NCI-H2227 (cell line): ENCODE results near the gene LDB1.
A peak's percentile ranks its signal among the peaks of the same experiment; 100 is the strongest.

Experiments used
- DNase-seq: peaks from one replicate; lab custom pipeline; 2025; ENCODE audit not compliant: unreplicated experiment; lab: John Stamatoyannopoulos, UW

Gene LDB1, protein sequence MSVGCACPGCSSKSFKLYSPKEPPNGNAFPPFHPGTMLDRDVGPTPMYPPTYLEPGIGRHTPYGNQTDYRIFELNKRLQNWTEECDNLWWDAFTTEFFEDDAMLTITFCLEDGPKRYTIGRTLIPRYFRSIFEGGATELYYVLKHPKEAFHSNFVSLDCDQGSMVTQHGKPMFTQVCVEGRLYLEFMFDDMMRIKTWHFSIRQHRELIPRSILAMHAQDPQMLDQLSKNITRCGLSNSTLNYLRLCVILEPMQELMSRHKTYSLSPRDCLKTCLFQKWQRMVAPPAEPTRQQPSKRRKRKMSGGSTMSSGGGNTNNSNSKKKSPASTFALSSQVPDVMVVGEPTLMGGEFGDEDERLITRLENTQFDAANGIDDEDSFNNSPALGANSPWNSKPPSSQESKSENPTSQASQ

GRCh38 chr10:102120142-102120990, at the start of gene LDB1:
LDB1 (minus strand) TSS chr10:102120368; CDS start chr10:102120110, 258 bp downstream.
- DNase-seq = peak; percentile 86

DNA sequence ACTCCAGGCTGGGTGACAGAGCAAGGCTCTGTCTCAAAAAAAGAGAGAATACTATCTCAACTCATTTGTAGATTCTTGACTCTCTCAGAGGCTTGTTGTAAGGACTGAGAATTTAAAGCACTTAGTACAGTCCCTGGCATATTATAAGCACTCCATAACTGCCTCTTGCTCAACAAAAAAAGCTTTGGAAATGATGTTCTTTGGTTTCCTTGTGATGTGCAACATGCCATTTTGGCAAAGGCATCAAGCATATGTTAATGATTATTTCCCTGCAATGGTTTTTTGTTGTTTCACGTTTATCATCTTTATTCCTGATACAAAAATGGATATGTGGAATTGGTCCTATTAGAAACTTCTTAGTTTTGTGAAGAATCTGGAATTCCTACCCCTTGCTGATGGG, 47.7 kb upstream of the LDB1 start:
- no peak for DNase-seq

DNA sequence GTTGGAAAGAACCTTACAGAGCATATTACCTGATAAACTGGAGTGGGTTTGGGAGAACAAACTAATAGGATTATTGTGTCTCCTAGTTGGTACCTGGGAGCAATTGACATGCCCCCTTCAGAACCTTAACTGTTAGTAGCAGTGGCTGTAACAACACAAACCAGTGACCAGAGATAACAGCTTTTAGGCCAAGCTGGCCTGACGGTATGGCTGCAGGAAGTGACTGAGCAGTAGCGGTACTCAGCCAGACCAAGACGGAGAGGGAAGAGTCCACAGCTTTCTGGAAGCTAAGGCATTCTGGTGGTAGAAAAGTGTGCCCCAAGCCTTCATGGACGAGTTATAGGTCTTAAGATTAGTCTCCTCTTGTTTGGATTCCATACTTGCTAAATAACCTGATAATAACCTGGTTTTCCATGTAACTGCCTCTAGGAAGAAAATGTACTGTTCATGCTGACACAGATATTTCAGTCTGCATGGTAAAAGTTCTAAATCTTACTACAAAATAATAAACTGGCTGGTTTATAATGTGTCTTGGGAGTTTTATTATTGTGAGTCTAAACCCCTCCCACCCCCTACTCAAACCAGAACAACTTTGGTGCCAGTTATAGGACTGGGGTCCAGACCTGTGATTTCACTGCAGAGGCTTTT, 43.3 kb upstream of the LDB1 start:
- no peak for DNase-seq

- DNase-seq = no peak
Observed at GRCh38 chr10:102159831-102160230, 39.7 kb upstream of the LDB1 start.

GRCh38 chr10:102159051-102159597, 39.0 kb upstream of the LDB1 start:
- no peak for DNase-seq

- DNase-seq = no peak
Observed at GRCh38 chr10:102157224-102157623, 37.1 kb upstream of the LDB1 start.

DNA sequence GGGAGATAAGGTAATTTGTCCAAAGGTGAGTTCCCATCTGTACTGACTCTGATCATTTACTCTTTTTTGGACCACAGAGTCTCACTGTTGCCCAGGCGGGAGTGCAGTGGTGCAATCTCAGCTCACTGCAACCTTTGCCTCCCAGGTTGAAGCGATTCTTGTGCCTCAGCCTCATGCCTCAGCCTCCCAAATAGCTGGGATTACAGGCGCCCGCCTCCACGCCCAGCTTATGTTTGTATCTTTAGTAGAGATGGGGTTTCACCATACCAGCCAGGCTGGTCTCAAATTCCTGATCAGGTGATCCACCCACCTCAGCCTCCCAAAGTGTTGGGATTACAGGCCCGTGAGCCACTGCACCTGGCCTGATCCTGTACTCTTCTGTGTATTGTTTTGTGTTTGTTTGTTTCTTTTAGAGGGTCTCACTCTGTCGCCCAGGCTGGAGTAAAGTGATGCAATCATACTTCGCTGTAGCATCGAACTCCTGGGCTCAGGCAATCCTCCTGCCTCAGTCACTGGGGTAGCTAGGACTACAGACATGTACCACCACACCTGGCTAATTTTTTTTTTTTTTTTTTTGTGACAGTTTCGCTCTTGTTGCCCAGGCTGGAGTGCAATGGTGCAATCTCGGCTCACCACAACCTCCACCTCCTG, 34.4 kb upstream of the LDB1 start:
- no peak for DNase-seq

DNA sequence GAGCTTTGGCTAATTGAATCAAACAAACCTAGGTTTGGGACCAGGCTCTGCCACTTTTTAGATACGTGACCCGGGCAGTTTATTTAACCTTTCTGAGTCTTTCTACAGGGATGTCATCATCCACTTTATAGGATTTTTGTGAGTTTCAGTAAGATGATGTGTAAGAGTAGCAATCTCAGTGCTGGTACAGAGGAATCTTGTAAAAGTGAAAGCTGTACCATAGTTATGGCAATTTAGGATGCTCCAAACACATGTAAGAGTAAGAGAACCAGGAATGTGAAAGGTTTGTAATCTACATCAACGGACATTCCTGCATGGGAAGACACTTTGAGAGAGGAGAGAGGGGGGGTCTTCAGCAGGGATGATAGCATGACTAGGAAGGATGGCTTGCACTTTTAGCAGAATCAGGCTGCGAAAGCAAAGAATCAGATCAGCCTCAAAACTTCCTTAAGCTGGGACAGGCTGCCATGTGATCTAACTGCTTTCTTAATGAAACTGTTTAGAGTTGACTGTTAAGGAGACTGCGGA, 33.0 kb upstream of the LDB1 start:
- DNase-seq = no peak

DNA sequence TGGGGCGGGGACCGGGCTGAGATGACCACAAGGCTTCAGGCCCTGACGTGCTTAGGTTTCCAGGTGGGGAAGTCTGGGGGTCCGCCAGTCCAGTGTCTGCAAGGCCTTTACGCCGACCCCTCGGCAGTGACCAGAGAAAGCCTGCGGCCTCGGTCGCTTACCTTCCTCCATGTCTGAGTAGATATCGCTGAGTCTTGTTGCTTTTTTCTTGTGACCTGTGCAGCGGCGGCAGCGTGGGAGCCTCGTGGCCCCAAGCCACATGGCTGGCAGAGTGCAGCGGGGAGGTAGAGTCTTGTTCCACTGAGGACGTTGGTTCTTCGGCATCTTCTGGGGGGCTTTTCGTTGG, 32.4 kb upstream of the LDB1 start:
- no peak for DNase-seq

DNA sequence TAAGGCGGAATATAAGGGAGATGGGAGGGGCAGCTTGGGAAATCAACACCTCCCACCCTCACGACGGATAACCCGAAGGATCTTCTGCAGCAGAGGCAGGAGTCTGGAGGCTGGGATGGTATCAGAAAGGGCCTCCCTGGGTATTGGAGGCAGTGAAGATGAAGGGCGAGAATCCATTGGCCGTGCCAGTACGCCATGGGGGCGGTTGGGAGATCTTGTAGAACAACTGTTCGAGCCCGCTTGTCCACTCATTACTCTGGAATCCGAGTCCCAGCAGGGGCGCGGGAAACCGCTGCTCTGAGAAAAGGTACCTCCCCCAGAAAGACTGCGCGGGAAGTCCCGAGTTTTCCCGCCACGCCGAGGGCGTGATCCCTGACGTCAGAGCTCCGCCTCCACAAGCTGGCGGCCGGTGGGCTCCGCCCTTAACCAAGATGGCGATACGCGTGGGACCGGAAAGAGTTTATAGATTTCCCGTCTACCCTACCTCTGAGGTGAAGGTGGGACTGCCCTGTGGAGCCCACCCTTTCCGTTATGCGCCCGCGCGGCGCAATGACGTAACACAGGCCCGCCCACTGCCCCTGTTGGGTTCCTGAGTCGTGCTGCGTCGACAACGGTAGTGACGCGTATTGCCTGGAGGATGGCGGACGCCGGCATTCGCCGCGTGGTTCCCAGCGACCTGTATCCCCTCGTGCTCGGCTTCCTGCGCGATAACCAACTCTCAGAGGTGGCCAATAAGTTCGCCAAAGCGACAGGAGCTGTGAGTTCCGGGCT, 31.8 kb upstream of the LDB1 start, which contains the start of gene NOLC1:
Gene NOLC1 (plus strand): TSS at position 616 of the 771 bp plus-strand sequence. CDS start 22 bp downstream, at position 638.
- peak; percentile 97 for DNase-seq

DNA sequence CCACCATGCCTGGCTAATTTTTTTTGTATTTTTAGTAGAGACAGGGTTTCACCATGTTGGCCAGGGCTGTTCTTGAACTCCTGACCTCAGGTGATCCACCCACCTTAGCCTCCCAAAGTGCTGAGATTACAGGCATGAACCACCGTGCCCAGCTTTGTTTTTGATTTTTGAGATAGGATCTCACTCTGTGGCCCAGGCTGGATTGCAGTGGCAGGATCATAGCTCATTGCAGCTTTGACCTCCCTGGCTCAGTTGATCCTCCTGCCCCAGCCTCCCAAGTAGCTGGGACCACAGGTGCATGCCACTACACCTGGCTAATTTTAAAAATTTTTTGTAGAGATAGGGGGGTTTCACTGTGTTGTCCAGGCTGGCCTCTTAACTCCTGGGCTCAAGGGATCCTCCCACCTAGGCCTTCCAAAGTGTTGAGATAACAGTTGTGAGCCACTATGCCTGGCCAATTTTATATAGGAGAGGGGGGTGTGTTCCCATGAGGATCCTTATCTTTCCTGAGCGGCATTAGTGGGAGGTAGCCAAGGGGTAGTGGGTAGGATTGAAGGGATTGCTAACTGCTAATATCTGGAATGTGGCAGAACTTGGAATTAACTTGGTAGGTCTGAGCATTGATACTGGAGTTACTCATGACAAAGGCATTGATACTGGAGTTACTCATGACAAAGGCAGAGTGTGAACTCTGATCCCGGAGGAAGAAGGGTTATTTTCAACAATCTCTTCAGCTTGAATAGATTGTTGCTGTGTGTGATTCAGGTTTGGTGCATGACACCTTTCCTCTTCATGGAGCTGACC, 31.0 kb upstream of the LDB1 start:
- no peak for DNase-seq

GRCh38 chr10:102148275-102148674, 28.1 kb upstream of the LDB1 start:
- no peak for DNase-seq

GRCh38 chr10:102147561-102147960, 27.4 kb upstream of the LDB1 start:
- no peak for DNase-seq

DNA sequence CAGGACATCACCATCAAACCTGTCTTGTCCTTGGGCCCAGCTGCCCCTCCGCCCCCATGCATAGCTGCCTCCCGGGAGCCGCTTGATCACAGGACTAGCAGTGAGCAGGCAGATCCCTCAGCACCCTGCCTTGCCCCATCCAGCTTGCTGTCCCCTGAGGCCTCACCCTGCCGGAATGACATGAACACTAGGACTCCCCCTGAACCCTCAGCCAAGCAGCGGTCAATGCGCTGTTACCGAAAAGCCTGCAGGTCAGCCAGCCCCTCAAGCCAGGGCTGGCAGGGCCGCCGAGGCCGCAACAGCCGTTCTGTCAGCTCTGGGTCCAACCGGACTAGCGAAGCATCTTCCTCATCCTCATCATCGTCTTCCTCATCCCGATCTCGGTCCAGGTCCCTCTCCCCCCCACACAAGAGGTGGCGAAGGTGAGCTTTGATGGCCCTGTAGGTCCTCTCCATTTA, 26.8 kb upstream of the LDB1 start:
- DNase-seq = no peak

- no peak for DNase-seq
Observed at GRCh38 chr10:102141583-102142107, 21.5 kb upstream of the LDB1 start.

- DNase-seq = no peak
Observed at GRCh38 chr10:102140913-102141540, 20.9 kb upstream of the LDB1 start.

- no peak for DNase-seq
Observed at GRCh38 chr10:102140218-102140617, 20.1 kb upstream of the LDB1 start.
